ENCODE measurements around the gene ATP8A2. TPM values are rescaled to one million over a fixed set of nuclear protein-coding genes. Genes with fewer than 3 reads are reported as not detected.

ATP8A2 gene
- total and polyA plus RNA-seq, 10 of the 15 experiments (the other 5 are each of a cell fraction or from before 2014, with no cell fraction given): 0.01 to 0.04 (median 0.04) TPM; not detected in 7

DNA sequence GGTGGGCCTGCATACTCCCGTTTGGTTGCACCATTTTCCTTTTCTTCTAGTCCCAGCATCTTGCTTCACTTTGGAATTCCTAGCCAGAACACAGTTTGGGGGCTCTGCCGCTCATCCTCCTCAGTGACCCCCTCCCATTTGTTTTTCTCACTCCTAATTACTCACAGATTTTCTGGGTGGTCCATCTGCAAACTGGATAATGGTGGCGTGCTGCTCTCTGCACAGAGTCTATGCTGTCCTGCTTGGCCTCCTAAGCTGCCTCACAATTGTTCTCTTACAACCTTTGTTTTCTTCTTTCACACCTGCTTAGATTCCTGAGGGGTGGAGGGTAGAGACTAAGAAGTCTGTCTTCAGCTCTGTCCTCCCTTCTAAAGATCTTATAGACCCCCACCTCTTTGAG lies 599.3 kb downstream of the ATP8A2 start (continued):
- TF ChIP-seq, protein P1, sequence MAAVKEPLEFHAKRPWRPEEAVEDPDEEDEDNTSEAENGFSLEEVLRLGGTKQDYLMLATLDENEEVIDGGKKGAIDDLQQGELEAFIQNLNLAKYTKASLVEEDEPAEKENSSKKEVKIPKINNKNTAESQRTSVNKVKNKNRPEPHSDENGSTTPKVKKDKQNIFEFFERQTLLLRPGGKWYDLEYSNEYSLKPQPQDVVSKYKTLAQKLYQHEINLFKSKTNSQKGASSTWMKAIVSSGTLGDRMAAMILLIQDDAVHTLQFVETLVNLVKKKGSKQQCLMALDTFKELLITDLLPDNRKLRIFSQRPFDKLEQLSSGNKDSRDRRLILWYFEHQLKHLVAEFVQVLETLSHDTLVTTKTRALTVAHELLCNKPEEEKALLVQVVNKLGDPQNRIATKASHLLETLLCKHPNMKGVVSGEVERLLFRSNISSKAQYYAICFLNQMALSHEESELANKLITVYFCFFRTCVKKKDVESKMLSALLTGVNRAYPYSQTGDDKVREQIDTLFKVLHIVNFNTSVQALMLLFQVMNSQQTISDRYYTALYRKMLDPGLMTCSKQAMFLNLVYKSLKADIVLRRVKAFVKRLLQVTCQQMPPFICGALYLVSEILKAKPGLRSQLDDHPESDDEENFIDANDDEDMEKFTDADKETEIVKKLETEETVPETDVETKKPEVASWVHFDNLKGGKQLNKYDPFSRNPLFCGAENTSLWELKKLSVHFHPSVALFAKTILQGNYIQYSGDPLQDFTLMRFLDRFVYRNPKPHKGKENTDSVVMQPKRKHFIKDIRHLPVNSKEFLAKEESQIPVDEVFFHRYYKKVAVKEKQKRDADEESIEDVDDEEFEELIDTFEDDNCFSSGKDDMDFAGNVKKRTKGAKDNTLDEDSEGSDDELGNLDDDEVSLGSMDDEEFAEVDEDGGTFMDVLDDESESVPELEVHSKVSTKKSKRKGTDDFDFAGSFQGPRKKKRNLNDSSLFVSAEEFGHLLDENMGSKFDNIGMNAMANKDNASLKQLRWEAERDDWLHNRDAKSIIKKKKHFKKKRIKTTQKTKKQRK (IDR thresholded peaks at IDR 0.05; ENCODE audit: low read depth, low read length): no peak
- TF ChIP-seq PML (IDR thresholded peaks at IDR 0.05; ENCODE audit: low read length): no peak
- no peak for TF ChIP-seq TCF3 (IDR thresholded peaks at IDR 0.05; ENCODE audit: borderline replicate concordance, insufficient read depth, low read depth, low read length)
- no peak for TF ChIP-seq KDM1A (IDR thresholded peaks at IDR 0.05; ENCODE audit: borderline replicate concordance)
- TF ChIP-seq SMAD1 (IDR thresholded peaks at IDR 0.05; ENCODE audit: low read depth, partially characterized antibody): no peak
- no peak for TF ChIP-seq SPI1 (IDR thresholded peaks at IDR 0.05; ENCODE audit: borderline replicate concordance, insufficient read depth, low read depth, low read length)
- TF ChIP-seq, protein P2, sequence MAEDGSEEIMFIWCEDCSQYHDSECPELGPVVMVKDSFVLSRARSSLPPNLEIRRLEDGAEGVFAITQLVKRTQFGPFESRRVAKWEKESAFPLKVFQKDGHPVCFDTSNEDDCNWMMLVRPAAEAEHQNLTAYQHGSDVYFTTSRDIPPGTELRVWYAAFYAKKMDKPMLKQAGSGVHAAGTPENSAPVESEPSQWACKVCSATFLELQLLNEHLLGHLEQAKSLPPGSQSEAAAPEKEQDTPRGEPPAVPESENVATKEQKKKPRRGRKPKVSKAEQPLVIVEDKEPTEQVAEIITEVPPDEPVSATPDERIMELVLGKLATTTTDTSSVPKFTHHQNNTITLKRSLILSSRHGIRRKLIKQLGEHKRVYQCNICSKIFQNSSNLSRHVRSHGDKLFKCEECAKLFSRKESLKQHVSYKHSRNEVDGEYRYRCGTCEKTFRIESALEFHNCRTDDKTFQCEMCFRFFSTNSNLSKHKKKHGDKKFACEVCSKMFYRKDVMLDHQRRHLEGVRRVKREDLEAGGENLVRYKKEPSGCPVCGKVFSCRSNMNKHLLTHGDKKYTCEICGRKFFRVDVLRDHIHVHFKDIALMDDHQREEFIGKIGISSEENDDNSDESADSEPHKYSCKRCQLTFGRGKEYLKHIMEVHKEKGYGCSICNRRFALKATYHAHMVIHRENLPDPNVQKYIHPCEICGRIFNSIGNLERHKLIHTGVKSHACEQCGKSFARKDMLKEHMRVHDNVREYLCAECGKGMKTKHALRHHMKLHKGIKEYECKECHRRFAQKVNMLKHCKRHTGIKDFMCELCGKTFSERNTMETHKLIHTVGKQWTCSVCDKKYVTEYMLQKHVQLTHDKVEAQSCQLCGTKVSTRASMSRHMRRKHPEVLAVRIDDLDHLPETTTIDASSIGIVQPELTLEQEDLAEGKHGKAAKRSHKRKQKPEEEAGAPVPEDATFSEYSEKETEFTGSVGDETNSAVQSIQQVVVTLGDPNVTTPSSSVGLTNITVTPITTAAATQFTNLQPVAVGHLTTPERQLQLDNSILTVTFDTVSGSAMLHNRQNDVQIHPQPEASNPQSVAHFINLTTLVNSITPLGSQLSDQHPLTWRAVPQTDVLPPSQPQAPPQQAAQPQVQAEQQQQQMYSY (CRISPR knock-in tag; IDR thresholded peaks at IDR 0.05): no peak
- no peak for TF ChIP-seq RUNX3 (IDR thresholded peaks at IDR 0.05; ENCODE audit: low read length)
- no peak for TF ChIP-seq RFX5 (IDR thresholded peaks at IDR 0.05; ENCODE audit: low read depth, low read length)
- TF ChIP-seq POU2F2 (IDR thresholded peaks at IDR 0.05; ENCODE audit: borderline replicate concordance, low read depth, low read length): no peak

All from GM12878 (cell line).